ENCODE results near the gene MIA2. TPM values are rescaled to one million over a fixed set of nuclear protein-coding genes. Genes with fewer than 3 reads are reported as not detected.
"Not testable (repeated sequence)": the region's sequence is repeated elsewhere in the genome, so short reads cannot be mapped to it uniquely, and the experiment has no call there.

MIA2 gene
- total and polyA plus RNA-seq, 4 experiments from 2014 or later, result 19.0 to 26.7 (median 26.2) TPM

GRCh38 chr14:39211109-39211741 lies 22.5 kb upstream of the MIA2 start:
- H3K36me3 Mint-ChIP-seq, result no peaks in the 10 kb centered on the region
- H3K4me3 Mint-ChIP-seq, result no peak overlapping the region
- no peak overlapping the region for H3K27ac Mint-ChIP-seq
- H3K27me3 Mint-ChIP-seq, result no peaks in the 10 kb centered on the region
- ChIA-PET CTCF (ENCODE audit: partially characterized antibody) (no interaction called here), POLR2A (ENCODE audit: partially characterized antibody) (no interaction called here)
- Histone ChIP-seq H3K9me3 (ENCODE audit: control insufficient read depth in 1 of 2, low read length in 2 of 2) (no peaks in the 10 kb centered on the region), H3K4me1 (ENCODE audit: insufficient read depth, low read length) (no peaks in the 10 kb centered on the region), H3K36me3 (ENCODE audit: insufficient read depth, low read length) (no peaks in the 10 kb centered on the region), H3K27ac (ENCODE audit: low read depth, low read length) (no peak overlapping the region), H3K4me3 (ENCODE audit: low read length in 2 of 2) (no peak overlapping the region), H3K27me3 (ENCODE audit: insufficient read depth, low read length) (no peaks in the 10 kb centered on the region)
- peaks cover 8 to 21% (median 17%) of the 10 kb centered on the region in 4 donors for H3K4me1 Mint-ChIP-seq
- no peak for DNase-seq
- intact Hi-C loops (cut with micrococcal nuclease), result no loop called here
- no peaks in the 10 kb centered on the region for H3K9me3 Mint-ChIP-seq

- intact Hi-C loops (cut with micrococcal nuclease), result no loop called here
- Histone ChIP-seq H3K27me3 (ENCODE audit: insufficient read depth, low read length) (no peaks in the 10 kb centered on the region), H3K4me1 (ENCODE audit: insufficient read depth, low read length) (no peaks in the 10 kb centered on the region), H3K36me3 (ENCODE audit: insufficient read depth, low read length) (no peaks in the 10 kb centered on the region), H3K27ac (ENCODE audit: low read depth, low read length) (no peak overlapping the region), H3K4me3 (ENCODE audit: low read length in 2 of 2) (no peak overlapping the region), H3K9me3 (ENCODE audit: control insufficient read depth in 1 of 2, low read length in 2 of 2) (no peaks in the 10 kb centered on the region)
- peaks cover 0 to under 1% (median 0%) of the 10 kb centered on the region in 8 donors for H3K9me3 Mint-ChIP-seq
- H3K27ac Mint-ChIP-seq, result no peak overlapping the region
- H3K4me1 Mint-ChIP-seq, result peaks cover 8 to 15% (median 13%) of the 10 kb centered on the region in 4 donors
- ChIA-PET CTCF (ENCODE audit: partially characterized antibody) (no interaction called here), POLR2A (ENCODE audit: partially characterized antibody) (interaction anchor here (1.0 kb wide), 1 partner anchor 23 kb away, joined by 3 read pairs; no protein-coding TSS in a partner anchor)
- H3K4me3 Mint-ChIP-seq, result no peak overlapping the region
- no peak for DNase-seq
- no peaks in the 10 kb centered on the region for H3K36me3 Mint-ChIP-seq
- H3K27me3 Mint-ChIP-seq, result no peaks in the 10 kb centered on the region
Measured at GRCh38 chr14:39212034-39212433, 21.7 kb upstream of the MIA2 start.

- Histone ChIP-seq H3K9me3 (ENCODE audit: control insufficient read depth in 1 of 2, low read length in 2 of 2) (no peaks in the 10 kb centered on the region), H3K36me3 (ENCODE audit: insufficient read depth, low read length) (no peaks in the 10 kb centered on the region), H3K4me1 (ENCODE audit: insufficient read depth, low read length) (no peaks in the 10 kb centered on the region), H3K4me3 (ENCODE audit: low read length in 2 of 2) (no peak overlapping the region), H3K27ac (ENCODE audit: low read depth, low read length) (no peak overlapping the region), H3K27me3 (ENCODE audit: insufficient read depth, low read length) (no peaks in the 10 kb centered on the region)
- ChIA-PET CTCF (ENCODE audit: partially characterized antibody) (no interaction called here), POLR2A (ENCODE audit: partially characterized antibody) (interaction anchor here (1.0 kb wide), 1 partner anchor 23 kb away, joined by 3 read pairs; no protein-coding TSS in a partner anchor)
- H3K4me3 Mint-ChIP-seq, result no peak overlapping the region
- no peaks in the 10 kb centered on the region for H3K27me3 Mint-ChIP-seq
- peaks cover 4 to 10% (median 8%) of the 10 kb centered on the region in 4 donors for H3K4me1 Mint-ChIP-seq
- no peak overlapping the region for H3K27ac Mint-ChIP-seq
- no peaks in the 10 kb centered on the region for H3K36me3 Mint-ChIP-seq
- intact Hi-C loops (cut with micrococcal nuclease), result no loop called here
- no peak for DNase-seq
- H3K9me3 Mint-ChIP-seq, result peaks cover 0 to 3% (median 0%) of the 10 kb centered on the region in 8 donors
Measured at GRCh38 chr14:39212693-39213092, 21.0 kb upstream of the MIA2 start.

- no peaks in the 10 kb centered on the region for H3K4me1 ChIP-seq (ENCODE audit: insufficient read depth, low read length)
- peak overlapping the region in 2 of 7 donors; percentile 53 to 64 for H3K27ac Mint-ChIP-seq
- intact Hi-C loops (cut with micrococcal nuclease), result no loop called here
Measured at GRCh38 chr14:39217214-39217879, 16.4 kb upstream of the MIA2 start.

GRCh38 chr14:39218171-39218769 lies 15.4 kb upstream of the MIA2 start:
- H3K27me3 Mint-ChIP-seq, result peaks cover 0 to 2% of the 10 kb centered on the region in 2 donors
- H3K4me3 Mint-ChIP-seq, result no peak overlapping the region
- H3K27ac Mint-ChIP-seq, result no peak overlapping the region
- H3K36me3 Mint-ChIP-seq, result no peaks in the 10 kb centered on the region
- ChIA-PET POLR2A (ENCODE audit: partially characterized antibody) (no interaction called here), CTCF (ENCODE audit: partially characterized antibody) (no interaction called here)
- no peaks in the 10 kb centered on the region for H3K27me3 ChIP-seq (ENCODE audit: insufficient read depth, low read length)
- H3K9me3 ChIP-seq (ENCODE audit: control insufficient read depth in 1 of 2, low read length in 2 of 2), result no peaks in the 10 kb centered on the region
- DNase-seq, result no peak
- H3K36me3 ChIP-seq (ENCODE audit: insufficient read depth, low read length), result no peaks in the 10 kb centered on the region
- intact Hi-C loops (cut with micrococcal nuclease), result no loop called here
- H3K4me1 Mint-ChIP-seq, result peaks cover 0 to 4% (median 2%) of the 10 kb centered on the region in 4 donors
- no peak overlapping the region for H3K27ac ChIP-seq (ENCODE audit: low read depth, low read length)
- peaks cover 0 to 3% (median 0%) of the 10 kb centered on the region in 8 donors for H3K9me3 Mint-ChIP-seq
- H3K4me3 ChIP-seq (ENCODE audit: low read length in 2 of 2), result no peak overlapping the region
- no peaks in the 10 kb centered on the region for H3K4me1 ChIP-seq (ENCODE audit: insufficient read depth, low read length)

More at GRCh38 chr14:39217214-39217879, 16.4 kb upstream of the MIA2 start:
- Histone ChIP-seq H3K27ac (ENCODE audit: low read depth, low read length) (no peak overlapping the region), H3K9me3 (ENCODE audit: control insufficient read depth in 1 of 2, low read length in 2 of 2) (no peaks in the 10 kb centered on the region), H3K27me3 (ENCODE audit: insufficient read depth, low read length) (no peaks in the 10 kb centered on the region), H3K4me3 (ENCODE audit: low read length in 2 of 2) (no peak overlapping the region), H3K36me3 (ENCODE audit: insufficient read depth, low read length) (no peaks in the 10 kb centered on the region)
- CTCF ChIA-PET (ENCODE audit: partially characterized antibody), result no interaction called here
- POLR2A ChIA-PET (ENCODE audit: partially characterized antibody), result no interaction called here
- no peaks in the 10 kb centered on the region for H3K27me3 Mint-ChIP-seq
- peaks cover 0 to 3% (median 0%) of the 10 kb centered on the region in 8 donors for H3K9me3 Mint-ChIP-seq
- H3K4me1 Mint-ChIP-seq, result peaks cover 0 to 4% (median 2%) of the 10 kb centered on the region in 4 donors
- H3K36me3 Mint-ChIP-seq, result no peaks in the 10 kb centered on the region
- no peak for DNase-seq
- H3K4me3 Mint-ChIP-seq, result no peak overlapping the region

- ChIA-PET POLR2A (ENCODE audit: partially characterized antibody) (no interaction called here), CTCF (ENCODE audit: partially characterized antibody) (interaction anchor here (1.0 kb wide), 1 partner anchor 11 kb away, joined by 3 read pairs; no protein-coding TSS in a partner anchor)
- H3K27ac Mint-ChIP-seq, result no peak overlapping the region
- Histone ChIP-seq H3K4me3 (ENCODE audit: low read length in 2 of 2) (no peak overlapping the region), H3K36me3 (ENCODE audit: insufficient read depth, low read length) (no peaks in the 10 kb centered on the region), H3K9me3 (ENCODE audit: control insufficient read depth in 1 of 2, low read length in 2 of 2) (no peaks in the 10 kb centered on the region), H3K27ac (ENCODE audit: low read depth, low read length) (no peak overlapping the region), H3K4me1 (ENCODE audit: insufficient read depth, low read length) (no peaks in the 10 kb centered on the region), H3K27me3 (ENCODE audit: insufficient read depth, low read length) (no peaks in the 10 kb centered on the region)
- peaks cover 0 to 4% (median 2%) of the 10 kb centered on the region in 4 donors for H3K4me1 Mint-ChIP-seq
- H3K9me3 Mint-ChIP-seq, result peaks cover 0 to 3% (median 0%) of the 10 kb centered on the region in 8 donors
- no peaks in the 10 kb centered on the region for H3K36me3 Mint-ChIP-seq
- no peak for DNase-seq
- H3K27me3 Mint-ChIP-seq, result peaks cover 1 to 3% of the 10 kb centered on the region in 2 donors
- intact Hi-C loops (cut with micrococcal nuclease), result no loop called here
- no peak overlapping the region for H3K4me3 Mint-ChIP-seq
Measured at GRCh38 chr14:39219075-39219499, 14.6 kb upstream of the MIA2 start.

GRCh38 chr14:39220473-39220872 lies 13.2 kb upstream of the MIA2 start:
- H3K9me3 ChIP-seq (ENCODE audit: control insufficient read depth in 1 of 2, low read length in 2 of 2); H3K4me3 Mint-ChIP-seq; CTCF ChIA-PET (ENCODE audit: partially characterized antibody); H3K9me3 Mint-ChIP-seq; H3K36me3 Mint-ChIP-seq; H3K27me3 Mint-ChIP-seq; DNase-seq; H3K27ac Mint-ChIP-seq; H3K4me1 Mint-ChIP-seq; H3K27me3 ChIP-seq (ENCODE audit: insufficient read depth, low read length); H3K4me1 ChIP-seq (ENCODE audit: insufficient read depth, low read length); intact Hi-C loops (cut with micrococcal nuclease); H3K4me3 ChIP-seq (ENCODE audit: low read length in 2 of 2); POLR2A ChIA-PET (ENCODE audit: partially characterized antibody); H3K36me3 ChIP-seq (ENCODE audit: insufficient read depth, low read length); H3K27ac ChIP-seq (ENCODE audit: low read depth, low read length): not testable (repeated sequence)

All from CD4-positive, alpha-beta memory T cell (primary cell).